Sigmoid colon (tissue), 4 donors: ENCODE results near the gene ASB3.

ENCODE experiments used
- EP300 ChIP-seq, 4 donors: sonication (generic); formaldehyde crosslinking; IDR thresholded peaks; one replicate each; pipeline ENCODE4 v1.6.1; 2017; ENCODE audit warnings: antibody characterized with exemption in 4 of 4
- POLR2AphosphoS5 ChIP-seq, 4 donors: sonication (generic); formaldehyde crosslinking; IDR thresholded peaks; one replicate each; pipeline ENCODE4 v1.6.1; 2017; ENCODE audit warnings: antibody characterized with exemption in 4 of 4
- TF ChIP-seq, protein P1 (sequence below), 4 experiments: fragments of 450-650 bp in 3 of 4; fragments of 200-600 bp in 1 of 4; IDR thresholded peaks; one replicate each; pipeline ENCODE4 v1.5.1; 2016 to 2019; ENCODE audit warnings: antibody characterized with exemption in 4 of 4, mild to moderate bottlenecking in 3 of 4, moderate library complexity in 2 of 4

DNA sequence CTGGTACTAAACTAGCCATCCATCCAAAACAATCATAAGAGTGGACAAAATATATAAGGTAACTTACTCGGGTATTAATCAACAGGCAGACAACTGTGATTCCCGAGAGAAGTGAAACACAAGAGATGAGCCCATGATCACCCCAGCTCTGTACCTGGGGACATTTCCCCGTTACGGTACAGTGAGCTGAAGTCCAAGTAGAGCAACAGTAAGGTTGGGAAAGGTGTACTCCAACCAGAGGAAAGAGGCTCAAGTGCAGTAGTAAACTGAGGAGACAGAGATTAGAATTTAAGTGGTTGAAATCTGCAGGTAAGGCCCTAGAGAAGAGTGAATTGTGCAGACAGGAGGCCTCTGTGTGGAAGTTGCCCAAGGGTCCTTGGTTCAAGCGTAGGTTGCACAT, 49.7 kb downstream of the ASB3 start:
- TF ChIP-seq, protein P1, sequence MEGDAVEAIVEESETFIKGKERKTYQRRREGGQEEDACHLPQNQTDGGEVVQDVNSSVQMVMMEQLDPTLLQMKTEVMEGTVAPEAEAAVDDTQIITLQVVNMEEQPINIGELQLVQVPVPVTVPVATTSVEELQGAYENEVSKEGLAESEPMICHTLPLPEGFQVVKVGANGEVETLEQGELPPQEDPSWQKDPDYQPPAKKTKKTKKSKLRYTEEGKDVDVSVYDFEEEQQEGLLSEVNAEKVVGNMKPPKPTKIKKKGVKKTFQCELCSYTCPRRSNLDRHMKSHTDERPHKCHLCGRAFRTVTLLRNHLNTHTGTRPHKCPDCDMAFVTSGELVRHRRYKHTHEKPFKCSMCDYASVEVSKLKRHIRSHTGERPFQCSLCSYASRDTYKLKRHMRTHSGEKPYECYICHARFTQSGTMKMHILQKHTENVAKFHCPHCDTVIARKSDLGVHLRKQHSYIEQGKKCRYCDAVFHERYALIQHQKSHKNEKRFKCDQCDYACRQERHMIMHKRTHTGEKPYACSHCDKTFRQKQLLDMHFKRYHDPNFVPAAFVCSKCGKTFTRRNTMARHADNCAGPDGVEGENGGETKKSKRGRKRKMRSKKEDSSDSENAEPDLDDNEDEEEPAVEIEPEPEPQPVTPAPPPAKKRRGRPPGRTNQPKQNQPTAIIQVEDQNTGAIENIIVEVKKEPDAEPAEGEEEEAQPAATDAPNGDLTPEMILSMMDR (IDR thresholded peaks at IDR 0.05) = no peak
- no peak for TF ChIP-seq POLR2AphosphoS5 (IDR thresholded peaks at IDR 0.05)
- TF ChIP-seq EP300 (IDR thresholded peaks at IDR 0.05) = no peak
